Measurements from ENCODE around the gene DFFB. TPM values are rescaled to one million over a fixed set of nuclear protein-coding genes. Genes with fewer than 3 reads are reported as not detected.

Gene DFFB
- total RNA-seq, 1 donor from 2014 or later, result 10.6 TPM

GRCh38 chr1:3904843-3905185, 47.5 kb downstream of the DFFB start:
- intact Hi-C loops (cut with DNase I), result no loop called here
- ATAC-seq (no peak), DNase-seq (no peak)
- peaks cover 4% of the 10 kb centered on the region for H3K27me3 ChIP-seq (ENCODE audit: low read depth)
- H3K4me1 ChIP-seq, result peaks cover 5% of the 10 kb centered on the region
- H3K4me3 ChIP-seq, result no peak overlapping the region
- H3K9me3 ChIP-seq, result no peaks in the 10 kb centered on the region
- H3K36me3 ChIP-seq, result no peaks in the 10 kb centered on the region
- no peak overlapping the region for H3K27ac ChIP-seq
- no peak for TF ChIP-seq CTCF (IDR thresholded peaks at IDR 0.05)

- H3K27me3 ChIP-seq (ENCODE audit: low read depth), result peaks cover 10% of the 10 kb centered on the region
- H3K4me3 ChIP-seq, result no peak overlapping the region
- ATAC-seq, result no peak
- intact Hi-C loops (cut with DNase I), result no loop called here
- no peak overlapping the region for H3K27ac ChIP-seq
- H3K4me1 ChIP-seq, result peaks cover 5% of the 10 kb centered on the region
- peak; percentile 39 for DNase-seq
- H3K36me3 ChIP-seq, result no peaks in the 10 kb centered on the region
- H3K9me3 ChIP-seq, result no peaks in the 10 kb centered on the region
- no peak for TF ChIP-seq CTCF (IDR thresholded peaks at IDR 0.05)
Observed at GRCh38 chr1:3905266-3905952, 48.1 kb downstream of the DFFB start.

- ATAC-seq, result no peak
Observed at GRCh38 chr1:3905953-3906671, 48.8 kb downstream of the DFFB start.

GRCh38 chr1:3906672-3907020, 49.4 kb downstream of the DFFB start:
- intact Hi-C loops (cut with DNase I), result no loop called here
- peaks cover 6% of the 10 kb centered on the region for H3K4me1 ChIP-seq
- peak; percentile 25 for DNase-seq

More at GRCh38 chr1:3905953-3906671, 48.8 kb downstream of the DFFB start:
- Histone ChIP-seq H3K4me1 (peaks cover 10% of the 10 kb centered on the region), H3K36me3 (no peaks in the 10 kb centered on the region), H3K9me3 (no peaks in the 10 kb centered on the region), H3K27me3 (ENCODE audit: low read depth) (peaks cover 17% of the 10 kb centered on the region), H3K27ac (no peak overlapping the region), H3K4me3 (no peak overlapping the region)
- TF ChIP-seq CTCF (IDR thresholded peaks at IDR 0.05), result no peak
- peak; percentile 43 for DNase-seq
- intact Hi-C loops (cut with DNase I), result no loop called here

GRCh38 chr1:3907031-3907534, 49.8 kb downstream of the DFFB start:
- peak; percentile 10 for TF ChIP-seq CTCF (IDR thresholded peaks at IDR 0.05)
- no peaks in the 10 kb centered on the region for H3K36me3 ChIP-seq
- no peak overlapping the region for H3K27ac ChIP-seq
- no peak overlapping the region for H3K4me3 ChIP-seq
- intact Hi-C loops (cut with DNase I), result no loop called here
- peak in 1 of 2 donors; percentile 11 for ATAC-seq
- peaks cover 5% of the 10 kb centered on the region for H3K4me1 ChIP-seq
- H3K9me3 ChIP-seq, result no peaks in the 10 kb centered on the region
- peak; percentile 44 for DNase-seq
- peaks cover 25% of the 10 kb centered on the region for H3K27me3 ChIP-seq (ENCODE audit: low read depth)

More at GRCh38 chr1:3906672-3907020, 49.4 kb downstream of the DFFB start:
- H3K27ac ChIP-seq, result no peak overlapping the region
- no peaks in the 10 kb centered on the region for H3K36me3 ChIP-seq
- ATAC-seq, result no peak
- peaks cover 22% of the 10 kb centered on the region for H3K27me3 ChIP-seq (ENCODE audit: low read depth)
- H3K4me3 ChIP-seq, result no peak overlapping the region
- no peaks in the 10 kb centered on the region for H3K9me3 ChIP-seq
- no peak for TF ChIP-seq CTCF (IDR thresholded peaks at IDR 0.05)
